GM23248 (cell line): Measurements from ENCODE around the gene PJVK. TPM values are rescaled to one million over a fixed set of nuclear protein-coding genes. Genes with fewer than 3 reads are reported as not detected.

ENCODE experiments used
- DNase-seq: peaks from one replicate; pipeline ENCODE4 v3.0.0-alpha.2; 2015
- H2AFZ ChIP-seq: fragments of 200-600 bp; sonication (generic); 2 replicates; pipeline ENCODE4 v1.6.1; 2016; ENCODE audit warnings: antibody characterized with exemption
- H3F3A ChIP-seq: fragments of 200-600 bp; sonication (generic); 2 replicates; pipeline ENCODE4 v1.6.1; 2016; ENCODE audit warnings: mild to moderate bottlenecking, antibody characterized with exemption, mixed run types; ENCODE audit not compliant: insufficient read depth
- H3K27ac ChIP-seq: fragments of 200-600 bp; sonication (generic); 2 replicates; pipeline ENCODE4 v1.5.1; 2016; ENCODE audit warnings: mild to moderate bottlenecking
- H3K27me3 ChIP-seq: fragments of 200-600 bp; sonication (generic); replicated peaks from 2 replicates; pipeline ENCODE4 v1.6.1; 2016; ENCODE audit warnings: mild to moderate bottlenecking; ENCODE audit not compliant: insufficient read depth
- H3K36me3 ChIP-seq: fragments of 200-600 bp; sonication (generic); 2 replicates; pipeline ENCODE4 v1.6.1; 2016; ENCODE audit warnings: low read depth, mild to moderate bottlenecking
- H3K4me1 ChIP-seq: fragments of 200-600 bp; sonication (generic); 2 replicates; pipeline ENCODE4 v1.6.1; 2016; ENCODE audit warnings: mild to moderate bottlenecking; ENCODE audit not compliant: insufficient read depth
- H3K4me2 ChIP-seq: fragments of 200-600 bp; sonication (generic); one replicate; pipeline ENCODE4 v1.6.1; 2016; ENCODE audit warnings: mild to moderate bottlenecking; ENCODE audit not compliant: unreplicated experiment
- H3K4me3 ChIP-seq: fragments of 200-600 bp; sonication (generic); 2 replicates; pipeline ENCODE4 v1.5.1; 2016; ENCODE audit warnings: mild to moderate bottlenecking
- H3K79me2 ChIP-seq: fragments of 200-600 bp; sonication (generic); 2 replicates; pipeline ENCODE4 v1.6.1; 2016; ENCODE audit warnings: mild to moderate bottlenecking; ENCODE audit not compliant: insufficient read depth
- H3K9ac ChIP-seq: fragments of 200-600 bp; sonication (generic); 2 replicates; pipeline ENCODE4 v1.6.1; 2016; ENCODE audit warnings: mild to moderate bottlenecking
- H3K9me2 ChIP-seq: fragments of 200-600 bp; sonication (generic); 2 replicates; pipeline ENCODE4 v1.6.1; 2016; ENCODE audit warnings: mixed run types, mild to moderate bottlenecking, moderate library complexity; ENCODE audit not compliant: insufficient read depth
- H3K9me3 ChIP-seq: fragments of 200-600 bp; sonication (generic); one replicate; pipeline ENCODE4 v1.6.1; 2017; ENCODE audit warnings: low read depth
- H4K20me1 ChIP-seq: fragments of 200-600 bp; sonication (generic); 2 replicates; pipeline ENCODE4 v1.6.0; 2016; ENCODE audit not compliant: insufficient read depth
- EZH2 ChIP-seq: fragments of 200-600 bp; sonication (generic); IDR thresholded peaks from 2 replicates; pipeline ENCODE4 v1.6.1; 2018; ENCODE audit warnings: antibody characterized with exemption, mild to moderate bottlenecking; ENCODE audit not compliant: insufficient read depth, poor library complexity, severe bottlenecking
- EZH2phosphoT487 ChIP-seq: fragments of 200-600 bp; sonication (generic); IDR thresholded peaks from 2 replicates; pipeline ENCODE4 v1.6.1; 2018; ENCODE audit warnings: antibody characterized with exemption, moderate library complexity, mild to moderate bottlenecking, low read depth; ENCODE audit not compliant: insufficient read depth
- WGBS, 2 experiments: methylation state at CpG; one replicate each; pipeline ENCODE4 v1.1.6; 2015 to 2017; ENCODE audit warnings: low lambda C conversion rate in 2 of 2, low coverage in 1 of 2; ENCODE audit errors: missing lambda C conversion rate in 2 of 2; 5-methylcytosine and 5-hydroxymethylcytosine counted together
- in situ Hi-C: fragments of 300-500 bp; cut with MboI; formaldehyde crosslinking; loops from 2 replicates; pipeline ENCODE4 v1.15.0; 2020
- polyA plus RNA-seq: library from polyadenylated mRNA; unstranded; fragments of >200 nt; fragmentation: Nextera tagmentation; extraction: Ambion mirVana; gene quantifications from 2 replicates; pipeline ENCODE4 v1.2.1, GENCODE V29; 2016
- total RNA-seq: library from RNA; depleted of rRNA; stranded (reverse); fragments of >200 nt; shearing (Covaris generic); gene quantifications from 2 replicates; pipeline ENCODE4 v1.2.3, GENCODE V29; 2014; rRNA removed

PJVK gene, protein sequence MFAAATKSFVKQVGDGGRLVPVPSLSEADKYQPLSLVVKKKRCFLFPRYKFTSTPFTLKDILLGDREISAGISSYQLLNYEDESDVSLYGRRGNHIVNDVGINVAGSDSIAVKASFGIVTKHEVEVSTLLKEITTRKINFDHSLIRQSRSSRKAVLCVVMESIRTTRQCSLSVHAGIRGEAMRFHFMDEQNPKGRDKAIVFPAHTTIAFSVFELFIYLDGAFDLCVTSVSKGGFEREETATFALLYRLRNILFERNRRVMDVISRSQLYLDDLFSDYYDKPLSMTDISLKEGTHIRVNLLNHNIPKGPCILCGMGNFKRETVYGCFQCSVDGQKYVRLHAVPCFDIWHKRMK
- 0.97 and 1.9 TPM in 2 replicates for total RNA-seq
- polyA plus RNA-seq: 1.3 and 1.6 TPM in 2 replicates

GRCh38 chr2:178450774-178451525 lies at the start of gene PJVK, which contains the start of gene PRKRA:
Gene PJVK (plus strand): TSS chr2:178451378. CDS start chr2:178453410, 2,032 bp downstream.
Gene PRKRA (minus strand): TSS chr2:178451175. CDS start chr2:178451030, 145 bp downstream.
- no peaks in the 10 kb centered on the region for H3F3A ChIP-seq
- peaks cover 7% of the 10 kb centered on the region; the same call in 1 of the 2 replicates for H3K4me1 ChIP-seq
- peak within 1 kb of the TSS; percentile 82 for H3K4me2 ChIP-seq
- H3K9me3 ChIP-seq: no peaks in the 10 kb centered on the region
- peaks cover 14% of the 10 kb centered on the region; the same call in 1 of the 2 replicates for H3K36me3 ChIP-seq
- no peaks in the 10 kb centered on the region for H4K20me1 ChIP-seq
- H3K27ac ChIP-seq: peak within 1 kb of the TSS; percentile 98
- H3K79me2 ChIP-seq: peaks cover 43% of the 10 kb centered on the region
- H3K27me3 ChIP-seq: no peaks in the 10 kb centered on the region
- in situ Hi-C loops: no loop called here
- no peak for TF ChIP-seq EZH2phosphoT487
- TF ChIP-seq EZH2: no peak
- H3K9me2 ChIP-seq: no peaks in the 10 kb centered on the region
- WGBS, 2 experiments: 0 to 1% methylated on average over 23 to 53 of the region's 76 CpGs
- peak; percentile 99 for DNase-seq
- H3K4me3 ChIP-seq: peak within 1 kb of the TSS; percentile 89
- peak within 1 kb of the TSS; percentile 98 for H3K9ac ChIP-seq
- peak within 1 kb of the TSS; percentile 92 for H2AFZ ChIP-seq

DNA sequence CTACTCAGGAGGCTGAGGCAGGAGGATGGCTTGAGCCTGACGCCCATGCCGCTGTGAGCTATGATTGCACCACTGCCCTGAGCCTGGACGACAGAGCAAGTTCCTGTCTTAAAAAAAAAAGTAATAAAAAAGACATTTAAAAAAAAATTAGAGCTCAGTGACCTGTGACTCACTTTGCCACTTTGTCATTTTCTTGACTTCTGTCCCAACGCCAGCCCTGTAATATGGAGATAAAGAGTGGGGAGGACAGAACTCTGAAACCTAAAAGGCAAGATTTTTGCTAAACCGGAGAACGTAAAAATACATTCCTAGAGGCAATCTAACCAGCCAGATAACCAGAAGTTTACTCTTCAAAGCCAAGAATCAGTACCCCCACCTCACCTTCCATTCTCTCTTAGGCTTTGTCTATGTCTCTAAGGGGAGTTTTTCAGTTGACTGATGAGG lies 49.2 kb upstream of the PJVK start:
- no peaks in the 10 kb centered on the region for H3K27me3 ChIP-seq
- in situ Hi-C loops: no loop called here
- no peaks in the 10 kb centered on the region for H3K9me3 ChIP-seq
- H3F3A ChIP-seq: peaks cover 11% of the 10 kb centered on the region; the same call in 1 of the 2 replicates
- H2AFZ ChIP-seq: no peak overlapping the region
- no peaks in the 10 kb centered on the region for H3K9me2 ChIP-seq
- WGBS, 2 experiments: 85 to 91% methylated on average over 6 of the region's 6 CpGs
- H3K79me2 ChIP-seq: no peaks in the 10 kb centered on the region
- no peak overlapping the region for H3K9ac ChIP-seq
- no peaks in the 10 kb centered on the region for H3K36me3 ChIP-seq
- TF ChIP-seq EZH2 (no peak), EZH2phosphoT487 (no peak)
- H3K27ac ChIP-seq: no peak overlapping the region
- no peak for DNase-seq
- peaks cover 13% of the 10 kb centered on the region; the same call in 1 of the 2 replicates for H3K4me1 ChIP-seq
- H4K20me1 ChIP-seq: no peaks in the 10 kb centered on the region
- no peak overlapping the region for H3K4me3 ChIP-seq
- H3K4me2 ChIP-seq: no peak overlapping the region

DNA sequence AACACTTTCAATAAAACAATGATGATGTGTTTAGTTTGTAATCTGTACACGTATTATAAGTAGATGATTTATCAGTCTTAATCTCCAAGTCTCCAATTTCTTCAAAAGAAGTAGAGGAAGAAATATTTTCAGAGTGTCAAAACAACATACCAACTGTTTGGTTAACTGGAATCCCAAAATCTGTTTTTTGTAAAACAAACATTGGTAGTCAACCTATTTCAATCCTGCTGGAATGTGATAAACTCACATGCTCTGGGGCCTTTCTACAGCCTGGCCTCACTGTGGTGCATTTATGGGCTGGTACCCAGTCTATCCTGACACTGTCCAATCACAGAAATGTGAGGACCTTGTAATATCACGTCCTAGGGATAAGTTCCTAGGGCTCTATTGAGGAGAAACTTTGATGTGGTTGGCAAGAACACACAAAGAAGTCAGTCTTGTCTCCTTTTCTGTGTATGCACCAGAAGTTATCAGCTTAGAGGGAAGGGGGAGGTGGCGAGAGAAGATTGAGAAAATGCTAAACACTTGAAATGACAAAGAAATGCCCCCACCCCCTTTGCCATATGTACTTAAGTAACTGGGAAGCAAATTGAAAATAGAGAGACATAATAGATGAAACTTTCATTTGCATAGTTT lies 47.4 kb upstream of the PJVK start:
- no peak for TF ChIP-seq EZH2
- no peak for TF ChIP-seq EZH2phosphoT487
- H3K36me3 ChIP-seq: no peaks in the 10 kb centered on the region
- no peak overlapping the region for H3K9ac ChIP-seq
- no peaks in the 10 kb centered on the region for H3K9me2 ChIP-seq
- peak overlapping the region; percentile 24; the same call in 1 of the 2 replicates for H2AFZ ChIP-seq
- 82 to 84% methylated on average over 3 of the region's 3 CpGs for WGBS, 2 experiments
- peaks cover 13% of the 10 kb centered on the region; the same call in 1 of the 2 replicates for H3K4me1 ChIP-seq
- H3F3A ChIP-seq: peaks cover 11% of the 10 kb centered on the region; the same call in 1 of the 2 replicates
- in situ Hi-C loops: no loop called here
- peak overlapping the region; percentile 36; the same call in 1 of the 2 replicates for H3K4me3 ChIP-seq
- H4K20me1 ChIP-seq: no peaks in the 10 kb centered on the region
- H3K9me3 ChIP-seq: no peaks in the 10 kb centered on the region
- DNase-seq: no peak
- H3K27me3 ChIP-seq: no peaks in the 10 kb centered on the region
- H3K27ac ChIP-seq: no peak overlapping the region
- H3K79me2 ChIP-seq: no peaks in the 10 kb centered on the region
- H3K4me2 ChIP-seq: peak overlapping the region; percentile 45

- Histone ChIP-seq H3K27me3 (no peaks in the 10 kb centered on the region), H3F3A (peaks cover 11% of the 10 kb centered on the region; the same call in 1 of the 2 replicates), H3K9ac (no peak overlapping the region), H3K9me3 (no peaks in the 10 kb centered on the region), H3K27ac (no peak overlapping the region), H3K4me1 (peaks cover 13% of the 10 kb centered on the region; the same call in 1 of the 2 replicates), H3K9me2 (no peaks in the 10 kb centered on the region), H4K20me1 (no peaks in the 10 kb centered on the region), H3K79me2 (no peaks in the 10 kb centered on the region), H3K4me3 (peak overlapping the region; percentile 36; the same call in 1 of the 2 replicates), H3K36me3 (no peaks in the 10 kb centered on the region), H2AFZ (peak overlapping the region; percentile 24; the same call in 1 of the 2 replicates), H3K4me2 (peak overlapping the region; percentile 45)
- no peak for TF ChIP-seq EZH2phosphoT487
- TF ChIP-seq EZH2: no peak
- 8 to 14% methylated on average over 4 of the region's 4 CpGs for WGBS, 2 experiments
- peak; percentile 86 for DNase-seq
- in situ Hi-C loops: no loop called here
Measured at GRCh38 chr2:178404368-178404767, 46.8 kb upstream of the PJVK start.
